GM12874 (cell line): ENCODE data around the gene KEAP1.

Source experiments
- CTCF ChIP-seq: IDR thresholded peaks from 2 replicates; pipeline ENCODE4 v1.5.1; 2011; ENCODE audit warnings: low read depth, mild to moderate bottlenecking, control low read depth, low read length, moderate library complexity; ENCODE audit not compliant: insufficient read depth

KEAP1 gene

GRCh38 chr19:10473192-10473591 lies 30.0 kb downstream of the KEAP1 start:
- no peak for TF ChIP-seq CTCF

DNA sequence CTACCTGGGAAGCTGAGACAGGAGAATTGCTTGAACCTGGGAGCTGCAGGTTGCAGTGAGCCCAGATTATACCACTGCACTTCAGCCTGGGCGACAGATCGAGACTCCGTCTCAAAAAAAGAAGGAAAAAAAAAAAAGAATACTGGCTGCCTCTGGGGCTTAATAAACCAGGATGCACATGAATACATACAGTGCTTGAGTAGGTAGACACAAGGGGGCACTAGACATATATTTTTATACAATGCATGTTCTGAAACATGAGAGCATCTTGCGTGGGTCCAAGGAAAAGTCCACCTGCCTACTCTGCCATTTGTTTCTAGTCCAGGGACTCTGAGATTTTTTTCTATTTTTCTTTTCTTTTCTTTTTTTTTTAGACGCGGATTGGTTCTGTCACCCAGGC lies 31.2 kb downstream of the KEAP1 start:
- TF ChIP-seq CTCF: peak; percentile 41

DNA sequence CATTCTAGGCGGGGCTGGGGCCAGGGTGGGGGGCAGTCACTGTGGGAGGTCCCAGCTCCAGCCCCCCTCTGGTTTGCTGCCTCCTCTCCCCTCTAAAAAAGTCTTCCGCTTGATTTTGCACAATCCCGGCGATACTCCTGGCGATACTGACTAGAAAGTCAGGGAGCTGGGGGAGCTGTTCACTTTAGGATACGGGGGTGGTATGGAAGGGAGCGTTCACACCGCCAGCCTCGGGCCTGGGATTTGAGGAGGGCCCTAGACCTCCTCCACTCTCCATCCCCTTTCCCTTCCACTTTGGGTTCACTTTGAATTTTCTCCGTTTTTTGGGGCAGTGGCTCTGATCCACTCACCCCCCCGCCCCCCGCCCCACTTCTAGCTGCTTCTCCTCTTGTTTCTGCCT lies 35.0 kb downstream of the KEAP1 start:
- TF ChIP-seq CTCF: no peak

GRCh38 chr19:10467104-10467706 lies 36.0 kb downstream of the KEAP1 start:
- no peak for TF ChIP-seq CTCF

GRCh38 chr19:10464456-10464855 lies 38.7 kb downstream of the KEAP1 start:
- no peak for TF ChIP-seq CTCF

DNA sequence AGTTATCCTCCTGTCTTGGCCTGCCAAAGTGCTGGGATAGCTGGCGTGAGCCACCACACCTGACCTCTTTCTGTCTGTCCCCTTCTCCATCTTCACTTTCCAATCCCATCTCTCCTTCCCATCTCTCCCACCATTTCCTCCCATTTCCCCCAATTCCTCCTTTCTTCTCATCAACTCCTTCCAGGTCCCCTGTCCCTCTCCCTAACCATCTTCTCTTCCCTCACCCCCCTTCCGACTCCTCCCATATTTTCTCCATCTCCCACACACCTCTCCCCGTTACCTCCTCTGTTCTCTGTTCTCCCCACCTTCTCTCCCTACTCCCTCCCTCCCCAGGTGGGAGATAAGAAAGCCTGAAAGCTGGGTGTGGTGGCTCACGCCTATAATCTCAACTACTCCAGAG lies 40.6 kb downstream of the KEAP1 start:
- no peak for TF ChIP-seq CTCF

GRCh38 chr19:10461047-10461949 lies 41.9 kb downstream of the KEAP1 start:
- no peak for TF ChIP-seq CTCF
